HEK293 (cell line): ENCODE data around the gene KIAA1755.

ENCODE experiments used
- CTCF ChIA-PET: fragments of 350-600 bp; formaldehyde crosslinking; extraction: SDS; loops from one replicate; lab custom pipeline; 2021; ENCODE audit warnings: antibody characterized with exemption; lab: Yijun Ruan, JAX
- POLR2A ChIA-PET: fragments of 300-600 bp; formaldehyde crosslinking; extraction: SDS; loops from one replicate; lab custom pipeline; 2020; ENCODE audit warnings: antibody characterized with exemption, inconsistent platforms; lab: Yijun Ruan, JAX
- H3K27ac ChIP-seq: fragments of 200-500 bp; sonication (Bioruptor generic); 2 replicates; pipeline ENCODE4 v1.5.1; 2014; ENCODE audit warnings: low read depth, low read length, control low read depth, inconsistent platforms; ENCODE audit errors: extremely low read depth
- H3K36me3 ChIP-seq, 2 experiments: fragments of 200-500 bp in 1 of 2; sonication (Bioruptor generic) in 1 of 2; 1 replicate in 1 of 2; 2 replicates in 1 of 2; pipeline ENCODE4 v1.5.1; 2014 to 2017; ENCODE audit warnings: inconsistent platforms in 2 of 2, low read length in 2 of 2; ENCODE audit not compliant: control insufficient read depth in 2 of 2, insufficient read depth in 1 of 2
- H3K4me1 ChIP-seq: fragments of 200-500 bp; sonication (Bioruptor generic); 2 replicates; pipeline ENCODE4 v1.5.1; 2014; ENCODE audit warnings: mild to moderate bottlenecking, low read length, inconsistent platforms; ENCODE audit not compliant: control insufficient read depth, insufficient read depth
- H3K4me3 ChIP-seq: 2 replicates; pipeline ENCODE4 v1.5.1; 2011; ENCODE audit warnings: low read depth, mild to moderate bottlenecking, control low read depth, low read length, moderate library complexity
- H3K9me3 ChIP-seq: fragments of 200-500 bp; sonication (Bioruptor generic); 2 replicates; pipeline ENCODE4 v1.5.1; 2014; ENCODE audit warnings: low read depth, low read length, inconsistent platforms; ENCODE audit not compliant: control insufficient read depth, insufficient read depth
- KLF10 ChIP-seq: fragments of 450-650 bp; IDR thresholded peaks from 2 replicates; pipeline ENCODE4 v1.5.1; 2018; ENCODE audit warnings: missing biosample characterization, mild to moderate bottlenecking, missing genetic modification characterization
- KLF7 ChIP-seq: fragments of 450-650 bp; formaldehyde crosslinking; IDR thresholded peaks from 2 replicates; pipeline ENCODE4 v1.5.1; 2016; ENCODE audit warnings: missing biosample characterization, missing genetic modification characterization, borderline replicate concordance
- KLF8 ChIP-seq: fragments of 450-650 bp; formaldehyde crosslinking; IDR thresholded peaks from 2 replicates; pipeline ENCODE4 v1.5.1; 2016; ENCODE audit warnings: missing biosample characterization, missing genetic modification characterization
- REST ChIP-seq: fragments of 450-650 bp; formaldehyde crosslinking; IDR thresholded peaks from 2 replicates; pipeline ENCODE4 v1.5.1; 2016; ENCODE audit warnings: missing biosample characterization, missing genetic modification characterization
- ZEB2 ChIP-seq: fragments of 450-650 bp; formaldehyde crosslinking; IDR thresholded peaks from 2 replicates; pipeline ENCODE4 v1.5.1; 2016; ENCODE audit warnings: missing biosample characterization, missing genetic modification characterization
- ZFP69B ChIP-seq: fragments of 450-650 bp; formaldehyde crosslinking; IDR thresholded peaks from 2 replicates; pipeline ENCODE4 v1.5.1; 2016; ENCODE audit warnings: missing biosample characterization, missing genetic modification characterization
- ZNF18 ChIP-seq: fragments of 450-650 bp; formaldehyde crosslinking; IDR thresholded peaks from 2 replicates; pipeline ENCODE4 v1.5.1; 2016; ENCODE audit warnings: missing biosample characterization, missing genetic modification characterization
- ZNF341 ChIP-seq: fragments of 450-650 bp; formaldehyde crosslinking; IDR thresholded peaks from 2 replicates; pipeline ENCODE4; 2016; ENCODE audit warnings: low read depth, missing biosample characterization, missing genetic modification characterization
- ZNF449 ChIP-seq: fragments of 450-650 bp; formaldehyde crosslinking; IDR thresholded peaks from 2 replicates; pipeline ENCODE4 v1.5.1; 2017; ENCODE audit warnings: missing biosample characterization, mild to moderate bottlenecking, missing genetic modification characterization, moderate library complexity
- ZNF473 ChIP-seq: fragments of 450-650 bp; formaldehyde crosslinking; IDR thresholded peaks from 2 replicates; pipeline ENCODE4 v1.5.1; 2017; ENCODE audit warnings: missing biosample characterization, missing genetic modification characterization
- ZNF510 ChIP-seq: fragments of 450-650 bp; formaldehyde crosslinking; IDR thresholded peaks from 2 replicates; pipeline ENCODE4 v1.5.1; 2018; ENCODE audit warnings: mild to moderate bottlenecking, missing genetic modification characterization, missing biosample characterization; ENCODE audit not compliant: insufficient replicate concordance
- ZNF530 ChIP-seq: fragments of 450-650 bp; formaldehyde crosslinking; IDR thresholded peaks from 2 replicates; pipeline ENCODE4 v1.5.1; 2016; ENCODE audit warnings: low read depth, missing biosample characterization, missing genetic modification characterization
- ZNF558 ChIP-seq: fragments of 450-650 bp; formaldehyde crosslinking; IDR thresholded peaks from 2 replicates; pipeline ENCODE4 v1.5.1; 2016; ENCODE audit warnings: missing biosample characterization, missing genetic modification characterization
- ZNF561 ChIP-seq: fragments of 450-650 bp; IDR thresholded peaks from 2 replicates; pipeline ENCODE4 v1.5.1; 2018; ENCODE audit warnings: missing biosample characterization, missing genetic modification characterization, borderline replicate concordance
- ZNF585B ChIP-seq: fragments of 450-650 bp; formaldehyde crosslinking; IDR thresholded peaks from 2 replicates; pipeline ENCODE4 v1.5.1; 2016; ENCODE audit warnings: missing biosample characterization, missing genetic modification characterization
- ZNF658 ChIP-seq: fragments of 450-650 bp; formaldehyde crosslinking; IDR thresholded peaks from 2 replicates; pipeline ENCODE4; 2016; ENCODE audit warnings: missing biosample characterization, missing genetic modification characterization
- ZNF677 ChIP-seq: fragments of 450-650 bp; IDR thresholded peaks from 2 replicates; pipeline ENCODE4 v1.5.0; 2018; ENCODE audit warnings: missing biosample characterization, mild to moderate bottlenecking, missing genetic modification characterization, moderate library complexity
- TF ChIP-seq, protein P1 (sequence below): fragments of 450-650 bp; formaldehyde crosslinking; IDR thresholded peaks from 2 replicates; pipeline ENCODE4 v1.5.1; 2016; ENCODE audit warnings: missing biosample characterization, missing genetic modification characterization
- TF ChIP-seq, protein P2 (sequence below): fragments of 450-650 bp; formaldehyde crosslinking; IDR thresholded peaks from 2 replicates; pipeline ENCODE4 v1.5.1; 2016; ENCODE audit warnings: missing biosample characterization, missing genetic modification characterization

KIAA1755 gene

GRCh38 chr20:38220587-38221118 is 39.9 kb downstream of the KIAA1755 start:
- Histone ChIP-seq H3K9me3 (no peaks in the 10 kb centered on the region), H3K4me3 (no peak overlapping the region), H3K27ac (no peak overlapping the region), H3K4me1 (no peaks in the 10 kb centered on the region), H3K36me3 (no peaks in the 10 kb centered on the region)
- TF ChIP-seq KLF8 (0 out of 2 replicates have a peak, but pooled peaks have one; percentile 20), ZNF341 (tag by site-specific recombination) (no peak)
- ChIA-PET CTCF (interaction anchor here (0.5 to 9.9 kb wide), 61 partner anchors 7 to 728 kb away, joined by 3 to 220 read pairs (median 4); partner anchors contain the start of genes TGM2 and TTI1), POLR2A (interaction anchor here (0.8 to 0.9 kb wide), 2 partner anchors 163 to 187 kb away, joined by 3 read pairs; partner anchors contain the start of genes RPRD1B and TTI1)

- Histone ChIP-seq H3K4me3 (no peak overlapping the region), H3K4me1 (no peaks in the 10 kb centered on the region), H3K9me3 (no peaks in the 10 kb centered on the region), H3K36me3 (no peaks in the 10 kb centered on the region), H3K27ac (no peak overlapping the region)
- ChIA-PET POLR2A (interaction anchor here (0.7 to 1.2 kb wide), 2 partner anchors 62 to 161 kb away, joined by 3 to 12 read pairs; no protein-coding TSS in a partner anchor), CTCF (interaction anchor here (0.6 to 9.9 kb wide), 14 partner anchors 9 to 1019 kb away, joined by 3 to 220 read pairs (median 10); no protein-coding TSS in a partner anchor)
- TF ChIP-seq, protein P1, sequence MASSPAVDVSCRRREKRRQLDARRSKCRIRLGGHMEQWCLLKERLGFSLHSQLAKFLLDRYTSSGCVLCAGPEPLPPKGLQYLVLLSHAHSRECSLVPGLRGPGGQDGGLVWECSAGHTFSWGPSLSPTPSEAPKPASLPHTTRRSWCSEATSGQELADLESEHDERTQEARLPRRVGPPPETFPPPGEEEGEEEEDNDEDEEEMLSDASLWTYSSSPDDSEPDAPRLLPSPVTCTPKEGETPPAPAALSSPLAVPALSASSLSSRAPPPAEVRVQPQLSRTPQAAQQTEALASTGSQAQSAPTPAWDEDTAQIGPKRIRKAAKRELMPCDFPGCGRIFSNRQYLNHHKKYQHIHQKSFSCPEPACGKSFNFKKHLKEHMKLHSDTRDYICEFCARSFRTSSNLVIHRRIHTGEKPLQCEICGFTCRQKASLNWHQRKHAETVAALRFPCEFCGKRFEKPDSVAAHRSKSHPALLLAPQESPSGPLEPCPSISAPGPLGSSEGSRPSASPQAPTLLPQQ (tag by site-specific recombination): no peak
- TF ChIP-seq ZNF658 (tag by site-specific recombination) (no peak), KLF10 (tag by site-specific recombination) (no peak), ZFP69B (tag by site-specific recombination) (no peak), ZNF558 (tag by site-specific recombination) (no peak), ZEB2 (tag by site-specific recombination) (no peak)
Observed at GRCh38 chr20:38219006-38219950, 41.3 kb downstream of the KIAA1755 start.

- Histone ChIP-seq H3K27ac (no peak overlapping the region), H3K4me3 (no peak overlapping the region), H3K36me3 (no peaks in the 10 kb centered on the region), H3K9me3 (no peaks in the 10 kb centered on the region), H3K4me1 (no peaks in the 10 kb centered on the region)
- ChIA-PET POLR2A (interaction anchor here (1.2 kb wide), 1 partner anchor 161 kb away, joined by 3 read pairs; no protein-coding TSS in a partner anchor), CTCF (interaction anchor here (0.7 to 9.9 kb wide), 4 partner anchors 46 to 654 kb away, joined by 3 to 220 read pairs (median 24); no protein-coding TSS in a partner anchor)
- TF ChIP-seq ZNF510: no peak
- no peak for TF ChIP-seq ZNF473 (tag by site-specific recombination)
- no peak for TF ChIP-seq ZNF677 (tag by site-specific recombination)
- TF ChIP-seq REST (tag by site-specific recombination): no peak
- no peak for TF ChIP-seq ZNF449 (tag by site-specific recombination)
- no peak for TF ChIP-seq ZNF561 (tag by site-specific recombination)
- no peak for TF ChIP-seq ZNF341 (tag by site-specific recombination)
- no peak for TF ChIP-seq ZNF18 (tag by site-specific recombination)
- no peak for TF ChIP-seq ZNF530 (tag by site-specific recombination)
- TF ChIP-seq, protein P2, sequence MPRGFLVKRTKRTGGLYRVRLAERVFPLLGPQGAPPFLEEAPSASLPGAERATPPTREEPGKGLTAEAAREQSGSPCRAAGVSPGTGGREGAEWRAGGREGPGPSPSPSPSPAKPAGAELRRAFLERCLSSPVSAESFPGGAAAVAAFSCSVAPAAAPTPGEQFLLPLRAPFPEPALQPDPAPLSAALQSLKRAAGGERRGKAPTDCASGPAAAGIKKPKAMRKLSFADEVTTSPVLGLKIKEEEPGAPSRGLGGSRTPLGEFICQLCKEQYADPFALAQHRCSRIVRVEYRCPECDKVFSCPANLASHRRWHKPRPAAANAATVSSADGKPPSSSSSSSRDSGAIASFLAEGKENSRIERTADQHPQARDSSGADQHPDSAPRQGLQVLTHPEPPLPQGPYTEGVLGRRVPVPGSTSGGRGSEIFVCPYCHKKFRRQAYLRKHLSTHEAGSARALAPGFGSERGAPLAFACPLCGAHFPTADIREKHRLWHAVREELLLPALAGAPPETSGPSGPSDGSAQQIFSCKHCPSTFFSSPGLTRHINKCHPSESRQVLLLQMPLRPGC: no peak
- TF ChIP-seq KLF7 (tag by site-specific recombination): no peak
- TF ChIP-seq ZNF585B (tag by site-specific recombination): no peak
Observed at GRCh38 chr20:38218566-38218885, 42.0 kb downstream of the KIAA1755 start.
